Stromal cell of bone marrow (primary cell): ENCODE data around the gene STRAP.
"Not testable (repeated sequence)": the region's sequence is repeated elsewhere in the genome, so short reads cannot be mapped to it uniquely, and the experiment has no call there.

Source experiments
- DNase-seq: peaks from one replicate; pipeline ENCODE4 v3.0.0-alpha.2; 2012; ENCODE audit warnings: low read depth

The STRAP gene

DNA sequence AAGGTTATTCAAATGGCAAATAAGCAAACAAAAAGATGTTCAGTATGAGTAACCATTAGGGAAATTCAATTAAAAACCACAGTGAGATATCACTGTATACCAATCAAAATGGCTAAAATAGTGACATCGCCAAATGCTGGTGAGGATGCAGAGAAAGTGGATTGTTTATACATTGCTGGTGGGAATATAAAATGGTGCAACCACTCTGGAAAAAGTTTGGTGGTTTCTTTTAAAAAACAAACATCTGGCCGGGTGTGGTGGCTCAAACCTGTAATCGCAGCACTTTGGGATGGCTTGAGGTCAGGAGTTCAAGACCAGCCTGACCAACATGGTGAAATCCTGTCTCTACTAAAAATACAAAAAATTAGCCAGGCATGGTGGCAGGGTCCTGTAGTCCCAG lies 14.0 kb upstream of the STRAP start:
- no peak for DNase-seq

DNA sequence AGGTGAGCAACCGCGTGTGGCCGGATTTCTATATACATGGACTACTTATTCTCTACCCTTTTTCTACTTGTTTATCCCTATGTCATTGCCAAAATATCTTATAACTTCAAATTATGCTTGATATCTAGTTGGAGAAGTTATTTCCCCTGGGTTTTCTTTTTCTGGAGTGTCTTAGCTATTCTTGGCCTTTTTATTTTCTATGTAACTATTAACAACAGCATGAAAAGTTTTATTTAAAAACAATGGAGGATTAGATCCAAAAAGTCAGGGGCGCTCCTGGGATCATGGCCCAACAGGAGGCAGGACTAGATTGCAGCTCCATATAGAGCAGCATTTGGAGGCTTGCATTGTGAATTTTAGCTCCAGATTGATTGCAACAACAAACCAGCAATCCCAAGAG lies 8.6 kb upstream of the STRAP start:
- no peak for DNase-seq

DNA sequence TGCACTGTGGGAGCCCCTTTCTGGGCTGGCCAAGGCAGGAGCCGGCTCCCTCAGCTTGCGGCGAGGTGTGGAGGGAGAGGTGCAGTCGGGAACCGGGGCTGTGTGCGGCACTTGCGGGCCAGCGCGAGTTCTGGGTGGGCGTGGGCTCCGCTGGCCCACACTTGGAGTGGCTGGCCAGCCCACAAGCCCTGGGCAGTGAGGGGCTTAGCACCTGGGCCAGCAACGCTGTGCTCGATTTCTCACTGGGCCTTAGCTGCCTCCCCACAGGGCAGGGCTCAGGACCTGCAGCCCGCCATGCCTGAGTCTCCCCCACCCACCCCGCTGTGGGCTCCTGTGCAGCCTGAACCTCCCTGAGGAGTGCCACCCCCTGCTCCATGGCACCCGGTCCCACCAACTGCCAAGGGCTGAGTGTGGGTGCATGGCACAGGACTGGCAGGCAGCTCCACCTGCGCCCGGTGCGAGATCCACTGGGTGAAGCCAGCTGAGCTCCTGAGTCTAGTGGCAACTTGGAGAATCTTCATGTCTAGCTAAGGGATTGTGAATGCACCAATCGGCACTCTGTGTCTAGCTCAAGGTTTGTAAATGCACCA lies 7.5 kb upstream of the STRAP start:
- not testable (repeated sequence) for DNase-seq

DNA sequence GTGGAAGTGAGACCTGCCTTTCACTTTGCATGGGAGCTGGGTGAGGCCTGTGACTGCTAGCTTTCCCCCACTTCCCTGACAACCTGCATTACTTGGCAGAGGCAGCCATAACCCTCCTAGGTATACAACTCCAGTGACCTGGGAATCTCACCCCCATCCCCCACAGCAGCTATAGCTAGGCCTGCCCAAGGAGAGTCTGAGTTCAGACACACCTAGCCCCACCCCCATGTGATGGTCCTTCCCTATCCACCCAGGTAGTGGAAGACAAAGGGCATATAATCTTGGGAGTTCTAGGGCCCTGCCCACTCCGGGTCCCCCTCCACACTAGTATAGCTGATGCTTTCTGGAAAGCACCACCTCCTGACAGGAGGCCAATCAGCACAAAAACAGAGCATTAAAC lies 6.3 kb upstream of the STRAP start:
- no peak for DNase-seq

DNA sequence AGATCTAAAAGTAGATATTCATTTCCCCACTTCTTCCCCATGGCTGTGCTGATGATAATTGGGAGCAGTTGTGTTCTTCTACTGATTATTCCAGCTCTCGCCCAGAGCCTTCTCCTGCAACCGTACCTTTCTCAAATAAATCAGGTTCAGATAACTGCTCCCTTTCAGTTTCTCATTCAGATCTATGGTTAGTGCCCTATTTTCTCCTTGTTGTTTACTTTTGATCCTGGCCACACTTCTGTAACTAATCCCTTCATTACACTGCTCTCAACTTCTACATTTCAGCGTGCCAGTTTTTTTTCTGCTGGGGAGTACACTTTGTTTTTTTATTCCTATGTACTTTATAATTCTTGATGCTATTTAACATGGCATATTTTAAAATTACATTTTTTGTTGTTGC lies 2.8 kb upstream of the STRAP start:
- DNase-seq: no peak

DNA sequence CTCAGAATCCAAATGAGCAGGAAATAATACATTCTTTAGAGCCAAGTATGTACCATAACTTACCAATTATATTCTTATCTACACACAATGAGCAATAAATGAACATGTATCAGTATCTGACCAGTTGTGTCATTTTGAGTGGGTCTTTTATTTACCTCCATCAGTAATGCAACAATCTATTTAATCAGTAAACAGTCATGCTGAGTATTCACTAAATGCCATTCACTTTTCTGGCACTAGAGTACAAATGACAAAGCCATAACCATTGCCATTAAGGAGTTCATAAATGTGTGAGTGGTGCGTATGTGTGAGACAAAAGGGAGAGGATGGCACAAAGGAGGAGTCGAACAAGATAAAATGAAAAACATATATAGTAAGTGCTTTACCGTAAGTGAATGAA lies 1.5 kb upstream of the STRAP start:
- no peak for DNase-seq

DNA sequence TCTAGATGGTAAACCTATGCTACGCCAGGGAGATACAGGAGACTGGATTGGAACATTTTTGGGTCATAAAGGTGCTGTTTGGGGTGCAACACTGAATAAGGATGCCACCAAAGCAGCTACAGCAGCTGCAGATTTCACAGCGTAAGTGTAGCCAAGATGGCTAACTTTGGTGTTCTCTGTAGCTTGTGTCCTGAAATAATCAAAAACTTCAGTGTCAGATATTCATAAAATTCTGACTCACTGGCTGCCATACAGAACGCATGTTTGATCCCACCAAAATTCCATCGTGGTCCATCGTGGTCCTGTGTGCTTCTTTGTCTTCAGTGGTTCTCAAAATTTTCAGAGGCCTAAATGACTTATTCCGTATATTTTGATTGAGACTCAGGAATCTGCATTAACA lies 1.3 kb downstream of the STRAP start:
- no peak for DNase-seq

DNA sequence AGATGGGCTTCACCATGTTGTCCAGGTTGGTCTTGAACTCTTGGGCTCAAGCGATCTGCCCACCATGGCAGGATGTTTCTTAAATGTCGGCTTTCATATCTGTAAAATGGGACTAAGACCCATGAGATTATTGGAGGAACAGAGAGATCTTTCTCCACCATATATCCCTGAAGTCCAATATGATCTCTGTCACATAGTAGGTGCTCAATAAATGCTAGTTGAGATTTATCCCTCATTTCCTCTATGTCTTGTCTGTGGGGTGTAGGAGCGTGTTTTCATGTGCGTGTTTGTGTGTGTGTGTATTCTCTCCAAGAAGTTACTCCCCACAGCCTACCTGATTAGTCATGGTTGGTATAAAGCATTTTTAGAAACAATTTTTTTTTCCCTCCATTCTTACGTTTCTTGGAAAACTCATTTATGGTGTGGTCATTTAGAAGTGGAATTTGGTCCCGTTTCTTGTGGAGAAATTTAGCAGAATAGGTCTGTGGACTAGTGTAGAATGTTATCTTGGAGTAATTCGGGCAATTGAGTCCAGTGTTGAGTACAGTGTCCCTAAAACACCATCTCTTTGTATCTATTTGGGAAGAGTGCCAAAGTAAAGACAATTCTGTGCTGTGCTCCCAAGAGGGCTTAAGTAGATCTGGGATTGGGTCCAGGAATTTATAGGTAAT lies 4.3 kb downstream of the STRAP start:
- no peak for DNase-seq

DNA sequence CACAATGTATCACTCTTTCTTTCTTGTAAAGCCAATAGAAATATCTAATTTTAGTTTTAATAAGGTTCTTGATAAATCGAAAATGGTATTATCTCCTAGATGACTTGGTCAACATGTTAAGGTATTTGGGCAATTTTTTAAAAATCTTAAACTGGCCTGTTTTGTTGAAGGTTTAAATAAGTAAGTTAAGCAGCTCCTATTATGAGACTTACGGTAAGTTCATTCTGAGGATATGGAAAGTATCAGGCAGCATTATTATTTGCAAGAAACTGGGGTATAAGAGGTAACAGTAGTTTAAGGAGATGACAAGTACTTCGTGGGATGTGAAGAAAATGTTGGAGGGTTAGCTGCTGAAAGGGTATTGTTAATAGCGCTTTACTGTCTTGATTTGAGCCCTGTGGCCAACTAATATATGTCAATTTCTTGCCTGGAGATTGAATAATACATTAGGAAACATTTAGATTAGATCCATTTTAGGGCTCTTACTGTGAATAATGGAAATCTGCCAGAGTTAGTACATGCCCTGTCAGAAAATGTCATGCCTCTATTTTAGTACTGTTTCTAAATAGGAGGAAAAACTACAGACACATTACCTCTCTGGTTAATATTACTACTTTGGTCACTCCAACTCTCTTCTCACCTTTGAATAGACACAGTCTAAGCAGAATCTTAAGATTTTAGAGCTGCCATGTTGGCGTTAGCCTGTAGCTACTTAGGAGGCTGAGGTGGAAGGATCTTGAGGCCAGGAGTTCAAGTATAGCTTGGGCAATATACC lies 5.0 kb downstream of the STRAP start:
- no peak for DNase-seq

DNA sequence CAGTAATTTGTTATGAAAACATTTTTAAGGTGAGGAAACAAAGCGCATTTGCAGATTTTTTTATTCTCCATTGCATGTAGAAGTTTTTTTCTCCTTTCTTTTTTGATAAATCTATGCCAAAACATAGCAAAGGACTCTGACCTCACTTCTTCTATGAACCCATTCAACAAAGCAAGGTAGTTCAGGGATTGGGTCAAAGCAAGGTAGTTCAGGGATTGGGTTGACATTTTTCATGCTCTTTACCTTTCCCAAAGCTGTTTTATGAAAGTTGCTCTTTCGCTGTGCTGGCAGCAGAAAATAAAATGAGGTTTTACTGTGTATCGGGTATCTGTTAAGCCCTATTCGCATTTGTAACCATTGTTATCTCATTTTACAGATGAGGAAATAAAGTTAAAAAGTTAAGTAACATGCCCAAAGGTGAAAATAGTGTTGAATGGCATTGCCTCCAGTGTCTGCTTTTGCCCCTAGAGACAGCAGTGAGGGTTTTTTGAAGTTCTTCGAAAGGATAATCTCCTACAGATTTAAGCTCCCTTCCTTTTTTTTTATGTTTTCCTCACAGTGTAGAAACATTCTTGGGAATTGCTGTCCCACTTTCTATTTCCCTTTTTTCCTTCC lies 10.6 kb downstream of the STRAP start:
- no peak for DNase-seq

DNA sequence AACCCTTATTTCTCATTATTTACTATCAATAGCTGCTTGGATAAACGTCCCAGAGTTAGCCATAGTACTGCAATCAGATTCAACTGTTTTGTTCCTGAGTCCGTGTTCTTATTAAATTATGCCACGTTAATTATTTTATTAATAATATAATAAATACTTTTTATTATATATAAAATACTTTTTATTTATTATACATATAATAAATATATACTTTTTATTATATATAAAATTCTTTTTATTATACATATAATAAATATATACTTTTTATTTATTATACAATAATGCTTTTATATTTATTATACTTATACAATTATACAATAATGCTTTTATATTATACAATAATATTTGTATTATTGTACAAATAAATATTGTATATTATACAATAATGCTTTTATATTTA lies 11.1 kb downstream of the STRAP start:
- DNase-seq: no peak

DNA sequence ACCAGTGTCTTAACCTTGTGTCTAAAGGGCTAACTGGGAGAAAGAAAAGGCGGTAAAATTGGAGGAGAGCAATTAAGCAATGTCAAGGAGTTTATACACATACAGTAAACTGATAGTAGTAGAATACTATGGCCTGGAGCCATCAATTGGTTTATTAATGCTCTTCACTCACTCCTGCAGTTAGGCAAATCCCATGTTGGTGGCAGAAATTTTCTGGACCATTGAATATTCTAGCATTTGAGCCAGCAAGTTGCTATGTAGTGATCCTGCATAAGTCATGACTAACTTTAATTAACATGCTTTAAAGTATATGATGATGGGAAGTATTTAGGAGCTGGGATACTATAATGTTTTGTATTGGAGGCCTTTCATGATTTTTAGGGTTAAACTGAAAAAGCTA lies 14.7 kb downstream of the STRAP start:
- DNase-seq: no peak

DNA sequence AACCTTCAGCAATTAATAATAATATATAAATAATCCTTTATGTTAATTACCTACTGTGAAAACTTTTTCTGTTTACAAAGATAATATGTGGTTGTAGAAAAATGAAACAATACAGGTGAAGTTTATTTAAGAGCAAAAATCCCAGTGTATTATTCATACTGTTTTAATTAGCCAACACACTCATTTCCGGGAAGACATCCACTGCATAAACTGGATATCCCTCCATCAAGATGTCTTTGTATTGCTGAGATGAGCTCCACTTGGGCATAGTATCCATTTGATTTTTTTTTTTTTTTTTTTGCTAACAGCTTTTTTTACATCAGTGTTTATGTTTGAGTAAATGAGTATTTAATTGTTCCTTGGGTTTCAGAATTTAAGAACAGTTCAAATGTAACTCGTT lies 15.2 kb downstream of the STRAP start:
- no peak for DNase-seq

DNA sequence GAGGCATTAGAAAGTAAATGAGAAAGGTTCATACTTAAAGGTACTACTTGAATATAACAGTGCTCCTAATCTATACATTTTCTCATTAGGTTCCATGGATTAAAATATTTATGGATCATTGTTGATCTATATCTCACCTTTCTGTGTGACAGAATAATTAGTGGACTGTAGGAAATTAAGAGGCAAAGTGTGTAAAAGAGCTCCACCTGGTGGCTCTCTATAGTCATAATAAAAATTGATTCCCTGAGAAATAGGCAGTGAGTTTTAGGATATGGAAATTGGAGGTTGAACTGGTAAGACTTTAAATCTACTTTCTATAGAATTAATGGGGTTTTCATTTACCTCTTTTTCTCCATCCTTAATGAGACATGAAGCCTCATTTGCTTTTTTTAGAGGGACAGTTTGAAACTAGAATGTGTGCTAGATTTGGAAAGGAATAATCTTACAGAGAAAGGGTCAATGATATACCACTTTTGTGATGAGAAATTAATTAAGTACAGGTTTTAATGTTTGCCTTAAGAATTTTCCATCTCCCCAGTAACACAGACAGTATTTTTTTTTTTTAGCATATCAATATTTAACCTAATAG lies 17.2 kb downstream of the STRAP start:
- no peak for DNase-seq

DNA sequence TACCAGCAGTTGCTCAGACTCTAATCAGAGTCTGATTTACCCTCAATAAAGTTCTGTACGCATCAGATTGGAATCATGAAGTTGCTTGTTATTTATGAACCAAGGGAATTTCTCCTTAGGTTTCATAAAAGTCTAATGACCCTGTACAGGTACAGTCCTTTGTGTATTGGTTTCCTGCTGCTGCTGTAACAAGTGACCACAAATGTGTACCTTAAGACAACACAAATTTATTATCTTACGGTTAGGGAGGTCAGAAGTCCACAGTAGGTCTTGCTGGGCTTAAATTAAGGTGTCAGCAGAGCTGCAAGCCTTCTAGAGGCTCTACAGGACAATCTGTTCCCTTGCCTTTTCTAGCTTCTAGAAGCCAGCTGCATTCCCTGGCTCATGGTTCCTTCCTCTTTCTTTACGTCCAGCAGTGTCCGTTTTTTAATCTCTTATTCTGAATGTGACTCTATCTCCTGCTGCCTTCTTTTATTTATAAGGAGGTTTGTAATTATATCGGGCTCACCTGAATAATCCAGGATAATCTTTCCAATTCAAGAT lies 22.3 kb downstream of the STRAP start:
- no peak for DNase-seq

DNA sequence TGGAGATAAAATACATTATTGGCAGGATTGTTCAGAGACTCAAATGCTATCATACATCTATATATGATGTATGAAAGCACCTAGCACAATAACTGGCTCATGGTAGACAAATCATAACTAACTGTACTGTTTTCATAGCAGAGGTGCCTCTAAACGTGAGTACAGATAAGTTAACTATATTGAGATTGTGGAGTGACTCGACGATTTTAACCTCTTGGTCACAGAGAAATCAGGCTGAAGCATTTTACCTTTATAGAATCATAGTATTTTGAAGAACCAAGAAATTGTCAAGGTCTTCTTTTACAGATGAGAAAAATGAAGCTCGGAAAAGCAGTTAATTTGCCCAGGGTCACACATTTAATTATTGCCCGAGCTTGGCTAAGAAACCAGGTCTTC lies 28.3 kb downstream of the STRAP start:
- no peak for DNase-seq

DNA sequence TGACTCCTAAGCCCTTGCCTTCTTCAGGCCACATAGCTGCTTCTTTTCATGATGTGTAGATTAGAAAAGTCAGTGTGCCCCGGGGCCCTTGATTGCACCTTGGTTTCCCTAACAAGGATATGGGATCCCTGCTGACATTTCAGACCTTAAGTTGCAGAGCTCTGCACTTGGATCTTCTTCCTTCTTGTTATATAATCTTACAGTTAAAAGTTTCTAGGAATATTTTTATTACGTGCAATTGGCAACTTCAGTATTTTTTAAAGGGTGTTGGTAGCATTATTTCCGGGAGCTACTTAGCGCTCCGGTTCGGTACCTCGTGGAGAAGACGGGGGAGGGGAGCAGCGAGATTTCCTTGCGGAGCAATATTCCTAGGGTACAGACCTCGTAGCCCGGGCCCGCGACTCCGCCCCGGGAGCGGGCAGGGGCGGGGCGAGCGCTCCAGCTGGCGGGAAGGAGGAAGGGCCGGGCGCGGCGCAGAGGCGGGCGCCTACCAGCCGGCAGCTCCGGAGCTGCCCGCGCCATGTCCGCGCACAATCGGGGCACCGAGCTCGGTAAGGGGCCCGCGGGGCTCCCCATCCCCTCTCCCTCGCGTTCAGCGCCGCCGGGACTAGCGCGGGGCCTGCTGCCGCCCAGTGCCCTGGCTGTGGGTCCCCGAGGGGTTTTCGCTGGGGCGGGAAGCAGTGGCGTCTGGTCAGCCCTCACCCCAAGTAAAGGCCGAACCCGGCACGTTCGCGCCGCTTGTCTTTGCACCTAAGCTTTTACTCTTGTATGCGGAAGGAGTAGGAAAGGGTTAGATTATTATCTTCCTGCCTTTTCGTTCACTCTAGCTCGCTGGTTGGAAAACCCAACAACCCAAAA lies 28.9 kb downstream of the STRAP start, which contains the start of gene DERA:
DERA (plus strand) TSS at position 469 of the 858 bp plus-strand sequence; CDS start at position 521, 52 bp downstream.
- DNase-seq: peak; percentile 58

DNA sequence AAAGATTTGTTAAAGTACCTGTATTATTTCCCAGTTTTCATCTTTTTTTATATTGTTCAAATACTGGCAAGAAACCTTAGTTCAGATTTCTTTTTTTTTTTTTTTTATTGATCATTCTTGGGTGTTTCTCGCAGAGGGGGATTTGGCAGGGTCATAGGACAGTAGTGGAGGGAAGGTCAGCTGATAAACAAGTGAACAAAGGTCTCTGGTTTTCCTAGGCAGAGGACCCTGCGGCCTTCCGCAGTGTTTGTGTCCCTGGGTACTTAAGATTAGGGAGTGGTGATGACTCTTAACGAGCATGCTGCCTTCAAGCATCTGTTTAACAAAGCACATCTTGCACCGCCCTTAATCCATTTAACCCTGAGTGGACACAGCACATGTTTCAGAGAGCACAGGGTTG lies 29.7 kb downstream of the STRAP start:
- DNase-seq: not testable (repeated sequence)

DNA sequence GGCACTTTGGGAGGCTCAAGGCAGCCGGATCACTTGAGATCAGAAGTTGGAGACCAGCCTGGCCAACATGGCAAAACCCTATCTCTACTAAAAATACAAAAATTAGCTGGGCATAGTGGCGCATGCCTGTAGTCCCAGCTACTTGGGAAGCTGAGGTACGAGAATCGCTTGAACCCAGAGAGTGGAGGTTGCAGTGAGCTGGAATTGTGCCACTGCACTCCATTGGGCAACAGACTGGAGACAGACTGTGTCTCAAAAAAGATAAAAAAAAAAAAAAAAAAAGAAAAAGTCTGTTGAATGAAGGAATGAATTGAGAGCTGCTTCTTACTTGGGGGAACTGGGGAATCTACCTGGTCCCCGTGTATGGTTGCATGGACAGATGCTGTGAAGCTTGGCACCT lies 31.9 kb downstream of the STRAP start:
- DNase-seq: not testable (repeated sequence)

DNA sequence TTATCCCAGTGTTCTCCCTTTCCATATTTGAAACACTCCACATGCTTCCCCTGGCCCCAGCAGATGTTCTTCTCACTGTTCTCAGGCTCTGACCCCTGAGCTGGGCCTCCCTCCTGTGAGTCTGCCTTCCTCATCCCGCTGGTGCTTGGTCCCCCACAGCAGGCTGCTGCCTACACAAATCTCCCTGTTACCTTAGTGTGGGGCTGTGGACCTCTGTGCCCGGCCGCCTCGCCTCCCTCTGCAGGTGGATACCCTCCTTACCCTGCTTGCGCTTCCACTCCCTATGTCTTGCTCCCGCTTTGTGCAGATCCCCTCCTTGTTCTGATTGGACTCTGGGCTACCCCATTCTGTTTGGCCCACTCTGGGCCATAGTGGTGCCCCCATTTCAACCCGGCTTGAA lies 35.9 kb downstream of the STRAP start:
- no peak for DNase-seq

DNA sequence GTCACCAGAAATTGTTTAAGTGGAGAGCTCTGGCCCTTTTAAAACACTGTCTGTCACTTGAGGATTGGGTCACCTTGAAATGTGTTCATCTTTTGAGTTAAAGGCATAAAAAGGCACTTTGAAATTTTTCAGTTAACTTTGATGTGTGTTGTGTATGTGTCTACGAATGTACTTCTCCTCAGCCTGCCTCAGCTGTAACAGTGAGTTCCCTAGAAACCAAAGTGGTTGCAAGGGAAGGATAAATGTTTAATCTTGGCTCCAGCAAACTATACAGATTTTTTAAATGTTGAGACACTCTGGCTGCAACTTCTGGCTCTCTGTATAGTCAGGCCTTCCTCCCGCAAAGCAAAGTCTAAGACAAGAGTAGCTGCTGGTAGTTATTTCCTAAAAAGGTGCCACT lies 37.2 kb downstream of the STRAP start:
- no peak for DNase-seq
